GM10266 (cell line): ENCODE measurements around the gene APC.
"Not testable (repeated sequence)": the region's sequence is repeated elsewhere in the genome, so short reads cannot be mapped to it uniquely, and the experiment has no call there.

Experiments
- DNase-seq: peaks from one replicate; pipeline ENCODE4 v3.0.0; 2012; ENCODE audit errors: extremely low spot score
- TF ChIP-seq, protein P1 (sequence below): IDR thresholded peaks from 2 replicates; pipeline ENCODE4 v1.5.1; 2012; ENCODE audit warnings: mild to moderate bottlenecking, low read depth; ENCODE audit not compliant: control insufficient read depth, insufficient read depth; ENCODE audit errors: missing control alignments

APC gene

DNA sequence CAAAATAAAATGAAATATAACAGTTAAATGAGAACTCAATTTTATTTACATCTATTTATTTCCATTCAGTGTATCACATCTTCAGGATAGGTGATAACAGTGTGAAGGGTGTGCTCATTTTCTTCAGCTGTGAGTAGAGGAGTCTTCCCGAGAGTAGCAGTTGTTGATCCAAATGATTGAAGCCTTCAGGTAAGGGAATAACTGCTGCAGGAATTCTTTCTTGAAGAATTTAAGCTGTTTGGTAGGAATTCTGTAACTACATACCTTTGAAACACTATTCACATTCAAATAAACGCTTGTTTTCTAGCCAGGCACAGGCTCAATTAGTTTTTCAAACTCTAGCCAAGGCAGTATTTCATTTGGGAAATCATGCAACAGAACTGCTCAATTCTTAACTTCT lies 138.7 kb downstream of the APC start:
- no peak for DNase-seq
- TF ChIP-seq, protein P1, sequence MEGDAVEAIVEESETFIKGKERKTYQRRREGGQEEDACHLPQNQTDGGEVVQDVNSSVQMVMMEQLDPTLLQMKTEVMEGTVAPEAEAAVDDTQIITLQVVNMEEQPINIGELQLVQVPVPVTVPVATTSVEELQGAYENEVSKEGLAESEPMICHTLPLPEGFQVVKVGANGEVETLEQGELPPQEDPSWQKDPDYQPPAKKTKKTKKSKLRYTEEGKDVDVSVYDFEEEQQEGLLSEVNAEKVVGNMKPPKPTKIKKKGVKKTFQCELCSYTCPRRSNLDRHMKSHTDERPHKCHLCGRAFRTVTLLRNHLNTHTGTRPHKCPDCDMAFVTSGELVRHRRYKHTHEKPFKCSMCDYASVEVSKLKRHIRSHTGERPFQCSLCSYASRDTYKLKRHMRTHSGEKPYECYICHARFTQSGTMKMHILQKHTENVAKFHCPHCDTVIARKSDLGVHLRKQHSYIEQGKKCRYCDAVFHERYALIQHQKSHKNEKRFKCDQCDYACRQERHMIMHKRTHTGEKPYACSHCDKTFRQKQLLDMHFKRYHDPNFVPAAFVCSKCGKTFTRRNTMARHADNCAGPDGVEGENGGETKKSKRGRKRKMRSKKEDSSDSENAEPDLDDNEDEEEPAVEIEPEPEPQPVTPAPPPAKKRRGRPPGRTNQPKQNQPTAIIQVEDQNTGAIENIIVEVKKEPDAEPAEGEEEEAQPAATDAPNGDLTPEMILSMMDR, result no peak

DNA sequence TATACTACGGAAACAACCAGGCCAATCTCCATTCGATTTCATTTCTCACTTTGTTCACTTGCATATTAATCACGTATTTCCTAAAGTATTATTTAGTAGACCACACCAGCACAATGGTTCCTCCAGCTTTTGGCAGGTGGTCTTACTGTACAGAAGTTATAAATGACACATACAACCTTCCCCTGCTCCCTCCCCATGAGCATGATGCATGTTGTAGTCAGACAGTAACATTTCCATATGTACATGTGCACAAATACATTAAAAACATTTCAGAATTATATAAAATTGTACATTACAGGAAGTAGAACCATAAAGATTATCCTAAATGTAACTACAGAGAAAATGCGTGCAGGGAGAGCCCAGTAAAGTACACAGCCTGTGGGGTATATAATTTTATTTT lies 140.4 kb downstream of the APC start:
- no peak for DNase-seq
- TF ChIP-seq, protein P1, result no peak

DNA sequence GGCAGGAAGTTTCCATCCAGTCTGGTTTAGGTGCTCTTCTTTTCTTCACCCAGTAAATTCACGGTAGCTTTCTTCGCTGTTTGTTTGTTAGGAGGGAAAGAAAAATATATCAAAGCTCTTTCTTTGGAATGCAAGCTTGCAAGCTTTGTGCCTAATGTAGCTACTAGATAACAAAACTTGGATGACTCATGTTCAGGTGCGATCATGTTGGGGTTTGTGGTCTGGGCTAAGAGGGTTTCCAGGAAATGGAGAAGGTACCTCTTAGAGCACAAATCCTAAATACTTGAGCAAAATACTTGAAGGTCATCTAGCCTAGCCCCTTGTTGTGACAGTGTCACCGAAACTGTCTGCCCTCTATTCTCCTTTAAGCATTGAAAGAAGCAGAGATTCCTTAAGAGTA lies 141.1 kb downstream of the APC start:
- TF ChIP-seq, protein P1, result no peak

DNA sequence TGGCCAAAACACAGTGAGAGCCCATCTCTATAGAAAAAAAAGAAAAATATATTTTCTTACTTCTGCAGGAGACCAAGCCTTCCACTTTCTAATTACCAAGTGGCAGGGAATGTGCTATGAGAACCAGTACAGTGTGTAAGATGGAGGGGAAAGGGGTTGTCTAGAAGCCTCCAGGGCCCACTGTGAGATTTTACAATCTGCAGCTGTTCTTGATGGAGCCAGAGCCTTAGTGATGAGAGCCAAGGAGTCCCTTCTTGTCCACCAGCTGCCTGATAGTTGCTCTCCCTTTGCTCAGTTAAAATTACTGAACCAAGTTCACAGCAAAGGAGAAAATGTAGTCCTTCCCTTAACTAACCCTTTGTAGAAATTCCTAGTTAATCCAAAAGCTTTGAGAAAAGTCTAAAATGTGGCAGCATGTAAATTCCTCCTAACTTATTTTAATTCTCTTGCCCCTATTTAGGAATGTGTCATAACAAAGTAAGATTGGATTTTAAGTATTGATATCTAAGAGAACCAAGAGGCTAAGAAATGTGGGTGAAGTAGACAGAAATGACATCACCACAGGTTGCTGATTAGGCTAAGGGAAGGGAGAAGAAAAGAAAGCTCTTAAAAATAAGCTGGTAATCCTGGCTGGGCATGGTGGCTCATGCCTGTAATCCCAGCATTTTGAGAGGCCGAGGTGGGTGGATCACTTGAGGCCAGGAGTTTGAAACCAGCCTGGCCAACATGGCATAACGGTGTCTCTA lies 142.7 kb downstream of the APC start:
- DNase-seq, result no peak
- TF ChIP-seq, protein P1, result no peak

More for the DNA sequence above, 141.1 kb downstream of the APC start:
- no peak for DNase-seq

DNA sequence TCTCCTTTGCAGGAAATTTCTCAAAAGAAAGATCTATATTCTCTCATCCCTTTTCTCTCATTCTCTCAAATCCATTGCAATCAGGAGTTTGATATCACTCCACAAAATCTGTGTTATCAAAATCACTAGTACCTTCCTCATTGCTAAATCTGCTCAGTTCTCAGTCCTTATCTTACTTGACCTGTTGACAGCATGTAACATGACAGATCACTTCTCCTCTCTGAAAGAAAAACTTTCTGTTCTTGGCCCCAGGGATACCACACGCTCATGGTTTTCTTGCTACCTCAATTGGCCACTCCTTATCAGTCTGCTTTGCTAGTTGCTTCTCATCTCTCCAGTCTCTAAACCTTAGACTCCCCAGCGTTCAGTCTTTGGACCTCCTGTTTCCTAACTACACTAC lies 145.5 kb downstream of the APC start:
- no peak for DNase-seq
- TF ChIP-seq, protein P1, result no peak

DNA sequence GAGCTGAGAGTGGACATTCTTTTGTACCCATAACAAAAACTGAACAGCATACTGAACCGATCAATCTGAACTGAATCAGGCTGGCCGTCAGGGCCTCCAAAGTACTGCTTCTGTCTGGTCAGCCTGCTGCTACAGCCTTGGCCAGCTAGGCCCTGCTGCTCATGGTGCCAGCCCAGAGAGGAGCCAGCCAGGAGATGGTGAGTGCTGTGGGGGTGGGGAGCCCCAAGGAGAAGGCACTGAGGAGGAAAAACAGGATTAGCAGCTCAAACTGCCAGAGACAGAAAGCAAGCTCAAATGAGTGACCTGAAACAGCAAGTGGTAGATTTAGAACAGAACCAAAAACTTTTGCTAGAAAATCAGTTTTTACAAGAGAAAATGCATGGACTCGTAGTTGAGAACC lies 147.3 kb downstream of the APC start:
- DNase-seq, result no peak
- TF ChIP-seq, protein P1, result no peak

DNA sequence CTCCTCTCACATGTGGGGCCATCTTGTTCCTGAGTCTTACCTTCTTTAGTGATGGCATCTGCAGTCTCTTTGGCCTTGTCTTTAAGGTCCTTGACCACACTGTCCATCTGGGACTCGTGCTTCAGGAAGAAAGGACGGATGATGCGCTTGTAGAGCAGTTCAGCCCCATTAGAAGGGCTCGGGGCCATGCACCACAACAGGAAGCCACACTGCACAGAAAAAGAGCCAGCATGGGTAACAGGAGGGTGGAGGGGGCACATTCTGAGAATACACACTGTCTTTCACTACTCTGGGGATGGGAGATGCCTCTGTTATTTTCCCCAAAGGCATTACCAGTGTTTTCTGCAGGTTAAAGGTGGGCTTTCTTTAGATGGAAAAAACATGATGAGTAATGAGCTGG lies 149.3 kb downstream of the APC start:
- TF ChIP-seq, protein P1, result no peak
- DNase-seq, result no peak

DNA sequence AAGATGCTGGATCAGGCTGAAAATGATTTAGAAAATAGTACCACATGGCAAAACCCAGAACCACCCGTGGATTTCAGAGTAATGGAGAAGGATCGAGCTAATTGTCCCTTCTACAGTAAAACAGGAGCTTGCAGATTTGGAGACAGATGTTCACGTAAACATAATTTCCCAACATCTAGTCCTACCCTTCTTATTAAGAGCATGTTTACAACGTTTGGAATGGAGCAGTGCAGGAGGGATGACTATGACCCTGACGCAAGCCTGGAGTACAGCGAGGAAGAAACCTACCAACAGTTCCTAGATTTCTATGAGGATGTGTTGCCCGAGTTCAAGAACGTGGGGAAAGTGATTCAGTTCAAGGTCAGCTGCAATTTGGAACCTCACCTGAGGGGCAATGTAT lies 154.4 kb downstream of the APC start:
- not testable (repeated sequence) for DNase-seq
